ENCODE results near the gene AHCYL2.

Gene AHCYL2

DNA sequence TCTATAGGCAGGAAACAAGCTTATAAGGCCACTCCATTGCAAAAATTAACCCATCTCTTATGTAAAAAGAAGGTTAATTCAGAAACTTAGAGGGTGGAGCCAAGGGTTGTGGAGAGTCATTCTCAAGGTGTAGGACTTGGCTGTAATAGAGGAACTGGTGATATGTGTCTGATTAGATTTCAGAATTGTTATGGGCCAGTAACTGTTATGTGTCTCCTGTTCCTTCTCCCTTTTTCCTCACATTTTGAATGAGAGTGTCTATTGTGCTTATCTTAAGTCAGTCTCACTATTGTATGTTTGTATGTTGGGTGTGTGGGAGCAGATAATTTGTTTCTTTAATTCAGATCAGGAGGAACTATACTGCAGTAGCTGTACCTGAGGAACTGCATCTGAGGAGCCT, 49.1 kb downstream of the AHCYL2 start:
- H3K4me1 ChIP-seq (ENCODE audit: insufficient read depth, low read length): peaks cover 4% of the 10 kb centered on the region; the same call in 1 of the 2 replicates
- H3K27ac ChIP-seq (ENCODE audit: low read length): no peak overlapping the region
- peaks cover 9% of the 10 kb centered on the region; the same call in 1 of the 2 replicates for H3K36me3 ChIP-seq (ENCODE audit: insufficient read depth, low read depth, low read length)
- no peaks in the 10 kb centered on the region for H3K27me3 ChIP-seq (ENCODE audit: insufficient read depth, low read length)
- H3K4me3 ChIP-seq (ENCODE audit: low read length): no peak overlapping the region
- no peak overlapping the region for H3K9ac ChIP-seq (ENCODE audit: low read depth, low read length)
- H3K9me3 ChIP-seq (ENCODE audit: insufficient read depth, low read depth, low read length): peaks cover 5% of the 10 kb centered on the region; the same call in 1 of the 2 replicates

DNA sequence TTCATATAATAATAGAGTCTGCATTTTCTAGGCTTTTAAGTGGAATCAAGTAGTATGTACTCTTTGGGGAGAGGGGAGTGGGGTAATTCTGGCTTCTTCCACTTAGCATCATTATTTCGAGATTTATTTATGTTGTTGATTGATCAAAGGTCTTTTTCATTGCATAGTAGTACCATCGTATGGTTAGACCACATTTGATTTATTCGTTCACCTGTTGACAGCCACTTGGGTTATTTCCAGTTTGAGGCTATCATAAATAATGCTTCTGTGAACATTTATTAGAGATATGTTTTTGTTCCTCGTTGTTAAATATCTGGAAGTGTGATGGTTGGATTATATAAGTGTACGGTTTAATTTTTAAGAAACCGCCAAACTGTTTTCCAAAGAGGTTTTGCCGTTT, 52.8 kb downstream of the AHCYL2 start:
- H3K9me3 ChIP-seq (ENCODE audit: insufficient read depth, low read depth, low read length): peaks cover 5% of the 10 kb centered on the region; the same call in 1 of the 2 replicates
- H3K27ac ChIP-seq (ENCODE audit: low read length): no peak overlapping the region
- H3K27me3 ChIP-seq (ENCODE audit: insufficient read depth, low read length): no peaks in the 10 kb centered on the region
- H3K36me3 ChIP-seq (ENCODE audit: insufficient read depth, low read depth, low read length): peaks cover 9% of the 10 kb centered on the region; the same call in 1 of the 2 replicates
- H3K4me1 ChIP-seq (ENCODE audit: insufficient read depth, low read length): peaks cover 14% of the 10 kb centered on the region; the same call in 1 of the 2 replicates
- no peak overlapping the region for H3K4me3 ChIP-seq (ENCODE audit: low read length)
- H3K9ac ChIP-seq (ENCODE audit: low read depth, low read length): no peak overlapping the region

DNA sequence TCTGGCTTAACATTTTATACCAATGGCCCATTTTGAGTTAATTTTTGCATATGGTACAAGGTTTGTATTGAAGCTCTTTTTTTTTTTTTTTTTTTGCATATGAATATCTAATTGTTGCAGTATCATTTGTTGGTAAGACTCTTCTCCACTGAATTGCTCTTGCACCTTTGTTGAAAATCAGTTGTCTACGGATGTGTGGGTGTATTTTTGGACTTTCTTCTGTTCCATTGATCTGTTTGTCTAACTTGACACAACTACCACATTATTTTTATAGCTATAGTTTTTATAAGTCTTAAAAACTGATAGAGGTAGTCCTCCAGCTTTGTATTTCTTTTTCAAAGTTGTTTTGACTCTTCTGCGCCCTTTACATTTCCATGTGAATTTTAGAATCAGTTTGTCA, 53.9 kb downstream of the AHCYL2 start:
- peaks cover 4% of the 10 kb centered on the region; the same call in 1 of the 2 replicates for H3K9me3 ChIP-seq (ENCODE audit: insufficient read depth, low read depth, low read length)

DNA sequence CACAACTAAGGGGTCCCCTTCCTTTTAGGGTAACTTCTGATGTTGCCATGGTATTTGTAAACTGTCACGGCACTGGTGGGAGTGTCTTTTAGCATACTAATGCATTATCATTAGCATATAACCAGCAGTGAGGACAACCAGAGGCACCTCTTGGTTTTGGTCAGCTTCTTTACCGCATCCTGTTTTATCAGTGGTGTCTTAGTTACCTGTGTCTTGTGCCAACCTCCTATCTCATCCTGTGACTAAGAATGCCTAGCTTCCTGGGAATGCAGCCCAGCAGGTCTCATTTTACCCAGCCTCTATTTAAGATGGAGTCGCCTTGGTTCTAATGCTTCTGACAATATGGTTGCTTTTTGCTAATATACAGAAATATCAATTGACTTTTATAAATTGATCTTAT, 54.9 kb downstream of the AHCYL2 start:
- Histone ChIP-seq H3K27ac (ENCODE audit: low read length) (no peak overlapping the region), H3K9me3 (ENCODE audit: insufficient read depth, low read depth, low read length) (no peaks in the 10 kb centered on the region), H3K4me1 (ENCODE audit: insufficient read depth, low read length) (peaks cover 17% of the 10 kb centered on the region; the same call in 1 of the 2 replicates), H3K4me3 (ENCODE audit: low read length) (no peak overlapping the region), H3K27me3 (ENCODE audit: insufficient read depth, low read length) (no peaks in the 10 kb centered on the region), H3K36me3 (ENCODE audit: insufficient read depth, low read depth, low read length) (no peaks in the 10 kb centered on the region), H3K9ac (ENCODE audit: low read depth, low read length) (no peak overlapping the region)

More for the DNA sequence above, 53.9 kb downstream of the AHCYL2 start:
- Histone ChIP-seq H3K27ac (ENCODE audit: low read length) (no peak overlapping the region), H3K27me3 (ENCODE audit: insufficient read depth, low read length) (no peaks in the 10 kb centered on the region), H3K36me3 (ENCODE audit: insufficient read depth, low read depth, low read length) (peaks cover 9% of the 10 kb centered on the region; the same call in 1 of the 2 replicates), H3K4me3 (ENCODE audit: low read length) (no peak overlapping the region), H3K9ac (ENCODE audit: low read depth, low read length) (no peak overlapping the region), H3K4me1 (ENCODE audit: insufficient read depth, low read length) (peaks cover 17% of the 10 kb centered on the region; the same call in 1 of the 2 replicates)

DNA sequence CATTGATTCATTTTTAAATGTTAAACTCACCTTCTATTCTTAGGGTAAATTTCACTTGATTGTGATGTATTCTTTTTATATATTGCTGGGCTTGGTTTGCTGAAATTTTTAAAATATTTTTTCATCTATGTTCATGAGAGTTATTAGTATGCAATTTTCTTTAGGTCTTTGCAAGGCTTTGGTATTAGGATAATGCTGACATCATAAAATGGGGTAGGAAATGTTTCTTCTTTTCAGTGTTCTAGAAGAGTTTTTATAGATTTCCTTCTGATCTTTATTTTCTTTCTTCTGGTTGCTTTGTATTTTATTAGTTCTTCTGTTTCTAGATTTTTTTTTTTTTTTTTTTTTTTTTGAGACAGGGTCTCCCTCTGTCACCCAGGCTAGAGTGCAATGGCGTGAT, 56.3 kb downstream of the AHCYL2 start:
- H3K4me1 ChIP-seq (ENCODE audit: insufficient read depth, low read length): peaks cover 23% of the 10 kb centered on the region; the same call in 1 of the 2 replicates

DNA sequence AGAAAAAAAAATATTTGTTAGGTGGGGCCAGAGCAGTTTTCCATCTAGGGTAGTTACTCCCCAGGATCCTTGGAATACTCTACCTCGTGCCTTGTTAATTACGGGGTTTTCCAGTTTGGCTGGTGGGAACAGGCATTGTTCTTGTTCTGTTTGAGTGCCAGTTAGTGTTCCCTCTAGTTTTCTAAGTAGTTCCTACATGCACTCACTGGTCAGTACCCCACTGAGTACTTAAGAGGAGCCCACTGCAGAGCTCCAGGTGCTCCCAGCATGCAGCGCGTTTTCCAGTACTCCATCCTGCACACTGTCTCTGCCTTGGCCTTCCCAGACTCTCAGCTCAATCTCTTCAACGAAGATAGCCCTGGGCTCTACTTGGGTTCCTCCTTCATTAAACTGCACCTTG, 58.0 kb downstream of the AHCYL2 start:
- Histone ChIP-seq H3K27me3 (ENCODE audit: insufficient read depth, low read length) (no peaks in the 10 kb centered on the region), H3K9me3 (ENCODE audit: insufficient read depth, low read depth, low read length) (no peaks in the 10 kb centered on the region), H3K27ac (ENCODE audit: low read length) (peak overlapping the region; percentile 28), H3K4me3 (ENCODE audit: low read length) (no peak overlapping the region), H3K36me3 (ENCODE audit: insufficient read depth, low read depth, low read length) (no peaks in the 10 kb centered on the region), H3K4me1 (ENCODE audit: insufficient read depth, low read length) (peaks cover 23% of the 10 kb centered on the region; the same call in 1 of the 2 replicates), H3K9ac (ENCODE audit: low read depth, low read length) (peak overlapping the region; percentile 3; the same call in 1 of the 2 replicates)

More for the DNA sequence above, 56.3 kb downstream of the AHCYL2 start:
- Histone ChIP-seq H3K36me3 (ENCODE audit: insufficient read depth, low read depth, low read length) (no peaks in the 10 kb centered on the region), H3K4me3 (ENCODE audit: low read length) (no peak overlapping the region), H3K27me3 (ENCODE audit: insufficient read depth, low read length) (no peaks in the 10 kb centered on the region), H3K9me3 (ENCODE audit: insufficient read depth, low read depth, low read length) (no peaks in the 10 kb centered on the region), H3K9ac (ENCODE audit: low read depth, low read length) (no peak overlapping the region), H3K27ac (ENCODE audit: low read length) (no peak overlapping the region)

DNA sequence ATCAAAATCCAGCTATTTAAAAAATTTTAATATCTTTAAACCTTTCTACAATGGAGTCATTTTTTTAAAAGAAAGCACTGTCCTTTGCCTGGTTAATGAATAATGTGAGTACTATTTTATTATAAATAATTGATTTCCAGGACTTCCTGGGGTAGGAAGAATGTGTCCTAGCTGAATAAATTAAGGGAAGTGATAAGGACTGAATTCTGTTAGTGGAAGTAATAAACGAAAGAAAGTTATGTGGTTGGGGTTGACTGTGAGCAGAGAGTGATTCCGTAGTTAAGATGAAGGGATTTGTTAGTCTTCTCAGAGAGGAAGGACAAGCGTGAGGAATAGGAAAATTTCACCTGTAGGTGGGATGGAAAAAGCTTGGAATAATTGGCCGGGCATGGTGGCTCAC, 59.1 kb downstream of the AHCYL2 start:
- Histone ChIP-seq H3K9ac (ENCODE audit: low read depth, low read length) (no peak overlapping the region), H3K9me3 (ENCODE audit: insufficient read depth, low read depth, low read length) (no peaks in the 10 kb centered on the region), H3K27me3 (ENCODE audit: insufficient read depth, low read length) (no peaks in the 10 kb centered on the region), H3K27ac (ENCODE audit: low read length) (no peak overlapping the region), H3K36me3 (ENCODE audit: insufficient read depth, low read depth, low read length) (no peaks in the 10 kb centered on the region), H3K4me3 (ENCODE audit: low read length) (no peak overlapping the region), H3K4me1 (ENCODE audit: insufficient read depth, low read length) (peaks cover 23% of the 10 kb centered on the region; the same call in 1 of the 2 replicates)

DNA sequence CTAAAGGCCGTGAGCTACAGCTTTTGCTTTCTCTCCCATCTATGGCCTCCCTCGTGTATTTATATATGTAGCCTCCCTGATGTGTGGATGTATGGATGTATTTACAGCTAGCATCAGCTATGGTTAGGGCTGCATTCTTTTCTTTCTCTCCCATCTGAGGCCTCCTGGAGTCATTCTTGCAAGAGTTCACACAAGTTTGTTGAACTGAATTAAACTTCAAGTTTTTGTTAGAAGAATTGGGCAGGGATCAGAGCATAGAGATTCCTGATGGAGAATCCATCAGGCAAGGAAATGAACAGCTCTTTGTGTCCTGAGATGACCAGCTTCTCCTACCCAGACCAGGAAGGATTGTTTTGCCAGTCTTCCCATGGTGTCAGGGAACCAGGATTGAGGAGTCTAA, 60.3 kb downstream of the AHCYL2 start:
- Histone ChIP-seq H3K9me3 (ENCODE audit: insufficient read depth, low read depth, low read length) (no peaks in the 10 kb centered on the region), H3K4me3 (ENCODE audit: low read length) (no peak overlapping the region), H3K27me3 (ENCODE audit: insufficient read depth, low read length) (no peaks in the 10 kb centered on the region), H3K4me1 (ENCODE audit: insufficient read depth, low read length) (peaks cover 18% of the 10 kb centered on the region; the same call in 1 of the 2 replicates), H3K27ac (ENCODE audit: low read length) (no peak overlapping the region), H3K9ac (ENCODE audit: low read depth, low read length) (no peak overlapping the region), H3K36me3 (ENCODE audit: insufficient read depth, low read depth, low read length) (no peaks in the 10 kb centered on the region)

DNA sequence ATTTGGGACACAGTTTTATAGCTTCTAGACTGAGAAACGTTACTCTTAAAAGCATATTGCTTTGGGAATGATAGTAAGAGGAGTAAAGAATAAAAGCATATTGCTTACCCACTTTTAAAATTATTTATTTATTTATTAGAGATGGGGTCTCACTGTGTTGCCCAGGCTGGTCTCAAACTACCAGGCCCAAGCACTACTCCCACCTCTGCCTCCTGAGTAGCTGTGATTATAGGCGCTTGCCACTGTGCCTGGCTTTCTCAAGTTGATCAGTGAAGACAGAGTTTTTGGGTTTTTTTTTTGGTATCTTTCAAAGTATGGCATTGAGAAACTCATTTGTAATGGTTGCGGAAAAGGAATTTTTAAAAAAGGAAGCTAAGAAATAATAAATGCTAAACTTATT, 68.0 kb downstream of the AHCYL2 start:
- H3K27me3 ChIP-seq (ENCODE audit: insufficient read depth, low read length): no peaks in the 10 kb centered on the region
- H3K27ac ChIP-seq (ENCODE audit: low read length): no peak overlapping the region
- no peak overlapping the region for H3K4me3 ChIP-seq (ENCODE audit: low read length)
- no peak overlapping the region for H3K9ac ChIP-seq (ENCODE audit: low read depth, low read length)
- no peaks in the 10 kb centered on the region for H3K36me3 ChIP-seq (ENCODE audit: insufficient read depth, low read depth, low read length)
- no peaks in the 10 kb centered on the region for H3K4me1 ChIP-seq (ENCODE audit: insufficient read depth, low read length)
- no peaks in the 10 kb centered on the region for H3K9me3 ChIP-seq (ENCODE audit: insufficient read depth, low read depth, low read length)

DNA sequence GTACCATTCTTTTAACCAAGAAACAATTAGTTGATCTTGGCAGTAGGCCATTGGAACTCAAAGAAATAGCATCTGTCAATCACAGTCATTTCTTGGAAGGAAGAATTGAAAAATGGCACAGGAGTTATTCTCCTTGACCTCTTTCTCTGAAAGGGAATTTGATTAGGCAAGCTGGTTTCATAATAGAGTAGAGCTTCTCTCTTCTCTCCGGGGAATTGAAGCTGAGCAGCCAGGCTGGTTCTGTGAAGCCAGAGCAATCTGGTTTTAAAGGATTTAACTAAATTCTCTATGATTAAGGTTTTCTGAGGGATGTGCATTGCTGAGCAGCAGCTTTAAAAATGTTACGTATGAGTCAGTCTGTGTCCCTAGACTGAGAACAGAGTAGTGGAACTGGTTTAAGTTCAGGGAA, 70.2 kb downstream of the AHCYL2 start:
- no peak overlapping the region for H3K4me3 ChIP-seq (ENCODE audit: low read length)
- H3K9ac ChIP-seq (ENCODE audit: low read depth, low read length): no peak overlapping the region
- H3K27ac ChIP-seq (ENCODE audit: low read length): no peak overlapping the region
- no peaks in the 10 kb centered on the region for H3K9me3 ChIP-seq (ENCODE audit: insufficient read depth, low read depth, low read length)
- no peaks in the 10 kb centered on the region for H3K36me3 ChIP-seq (ENCODE audit: insufficient read depth, low read depth, low read length)
- H3K4me1 ChIP-seq (ENCODE audit: insufficient read depth, low read length): no peaks in the 10 kb centered on the region
- H3K27me3 ChIP-seq (ENCODE audit: insufficient read depth, low read length): no peaks in the 10 kb centered on the region

DNA sequence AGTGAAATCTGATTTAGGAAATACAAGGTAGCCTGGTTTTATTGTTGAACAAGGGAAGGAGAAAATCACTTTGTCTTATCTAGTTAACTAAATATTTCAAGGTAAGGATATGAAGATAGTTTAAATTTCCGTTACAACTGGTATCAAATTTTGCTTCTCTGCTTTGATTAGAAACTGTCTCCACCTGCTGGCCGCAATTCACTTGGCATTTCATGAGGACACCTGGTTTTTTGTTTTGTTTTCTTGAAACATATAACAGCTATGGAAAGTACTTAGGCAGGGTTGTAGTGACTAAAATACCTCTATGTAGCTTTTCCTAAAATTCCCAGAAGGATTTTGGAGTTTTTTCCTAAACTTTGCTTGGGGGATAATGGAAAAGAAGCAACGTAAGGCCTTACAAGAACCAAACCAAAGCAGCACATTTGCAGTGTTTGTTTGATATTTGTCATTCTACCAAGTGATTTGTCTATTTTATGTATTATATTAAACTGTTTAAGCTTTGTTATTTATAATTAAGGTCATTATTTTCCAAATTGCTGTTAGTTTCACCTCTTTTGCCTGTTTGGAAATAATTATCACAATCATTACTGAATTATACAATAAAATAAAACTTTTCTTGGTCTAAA, 73.6 kb downstream of the AHCYL2 start:
- Histone ChIP-seq H3K27ac (ENCODE audit: low read length) (no peak overlapping the region), H3K36me3 (ENCODE audit: insufficient read depth, low read depth, low read length) (no peaks in the 10 kb centered on the region), H3K9me3 (ENCODE audit: insufficient read depth, low read depth, low read length) (no peaks in the 10 kb centered on the region), H3K9ac (ENCODE audit: low read depth, low read length) (no peak overlapping the region), H3K4me3 (ENCODE audit: low read length) (no peak overlapping the region), H3K27me3 (ENCODE audit: insufficient read depth, low read length) (no peaks in the 10 kb centered on the region), H3K4me1 (ENCODE audit: insufficient read depth, low read length) (no peaks in the 10 kb centered on the region)

DNA sequence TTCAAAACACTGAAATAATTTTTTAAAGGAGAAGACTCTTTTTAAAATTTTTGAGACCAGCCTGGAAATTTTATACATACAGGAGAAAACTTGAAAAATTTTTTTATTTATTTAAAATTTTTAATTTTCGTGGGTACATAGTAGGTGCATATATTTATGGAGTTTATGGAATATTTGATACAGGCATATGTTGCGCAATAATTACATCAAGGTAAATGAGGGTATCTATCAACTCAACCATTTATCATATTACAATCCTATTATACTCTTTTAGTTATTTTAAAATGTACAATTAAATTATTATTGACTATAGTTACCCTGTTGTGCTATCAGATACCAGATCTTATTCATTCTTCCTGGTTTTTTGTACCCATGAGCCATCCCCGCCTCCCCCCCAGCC, 75.1 kb downstream of the AHCYL2 start:
- H3K27ac ChIP-seq (ENCODE audit: low read length): no peak overlapping the region
- no peaks in the 10 kb centered on the region for H3K27me3 ChIP-seq (ENCODE audit: insufficient read depth, low read length)
- no peak overlapping the region for H3K9ac ChIP-seq (ENCODE audit: low read depth, low read length)
- no peaks in the 10 kb centered on the region for H3K4me1 ChIP-seq (ENCODE audit: insufficient read depth, low read length)
- H3K4me3 ChIP-seq (ENCODE audit: low read length): no peak overlapping the region
- no peaks in the 10 kb centered on the region for H3K36me3 ChIP-seq (ENCODE audit: insufficient read depth, low read depth, low read length)
- H3K9me3 ChIP-seq (ENCODE audit: insufficient read depth, low read depth, low read length): no peaks in the 10 kb centered on the region

Data from iPS-20b (cell line).